Measurements from ENCODE around the gene CCDC102B. TPM values are rescaled to one million over a fixed set of nuclear protein-coding genes. Genes with fewer than 3 reads are reported as not detected.
A peak's percentile ranks its signal among the peaks of the same experiment; 100 is the strongest.

CCDC102B gene
- 2.2 and 2.4 TPM in 2 replicates for total RNA-seq (2014; rRNA removed)
- percentile 47 among the genes with signal in this experiment for Bru-seq, nascent RNA
- percentile 42 among the genes with signal in this experiment for BruChase-seq, experiment 1, labeled RNA remaining after a 6-hour chase
- percentile 58 among the genes with signal in this experiment for BruChase-seq, experiment 2, labeled RNA remaining after a 2-hour chase
- long read RNA-seq, partial matches to known transcripts = 1 of 10 reads
- long read RNA-seq, other reads (novel, unspliced or antisense) = 9 of 10 reads

DNA sequence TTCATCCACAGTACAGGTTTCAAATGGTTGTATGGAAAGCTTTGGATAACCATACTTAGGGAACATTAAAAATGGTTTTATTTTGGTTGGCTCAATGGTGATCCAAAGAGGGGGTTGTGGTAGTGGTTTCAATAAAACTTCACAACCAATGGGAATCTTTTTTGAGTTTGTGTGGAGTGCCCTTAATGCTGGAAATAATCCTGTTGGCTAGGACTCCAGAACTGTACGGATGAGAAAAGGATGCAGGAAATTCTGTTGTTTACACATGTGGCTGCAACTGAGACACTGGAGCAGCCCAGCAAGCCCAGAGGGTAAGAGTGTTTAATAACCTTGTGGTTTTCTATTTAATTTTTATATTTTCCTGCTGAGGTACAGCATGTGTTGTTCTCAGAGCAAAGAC lies at the start of gene CCDC102B:
CCDC102B (plus strand) TSS at position 210 of the 400 bp plus-strand sequence. CDS start 38,684 bp downstream, outside the sequence.
- H3K4me1 ChIP-seq (ENCODE audit: insufficient read depth, low read length) = peaks cover 19% of the 10 kb centered on the region
- H3K27me3 ChIP-seq (ENCODE audit: low read length) = no peaks in the 10 kb centered on the region
- DNase-seq = peak; percentile 52
- intact Hi-C loops (cut with micrococcal nuclease) = loop anchor here (2.0 kb wide), 1 partner anchor 43 kb away; no protein-coding TSS in a partner anchor
- H3K79me2 ChIP-seq (ENCODE audit: low read length) = no peaks in the 10 kb centered on the region
- no peak within 1 kb of the TSS; the same call in 1 of the 2 replicates for H2AFZ ChIP-seq (ENCODE audit: low read length)
- H3F3A ChIP-seq (ENCODE audit: low read length, unreplicated experiment) = no peaks in the 10 kb centered on the region
- H3K36me3 ChIP-seq (ENCODE audit: low read depth, low read length) = no peaks in the 10 kb centered on the region
- ChIA-PET CTCF (no interaction called here), POLR2A (ENCODE audit: unreplicated experiment) (no interaction called here)
- H3K9me2 ChIP-seq (replicated peaks; ENCODE audit: low read length) = no peaks in the 10 kb centered on the region
- peak within 1 kb of the TSS; percentile 90 for H3K27ac ChIP-seq (ENCODE audit: low read length)
- H3K4me3 ChIP-seq (ENCODE audit: low read length) = peak within 1 kb of the TSS; percentile 9; the same call in 1 of the 2 replicates
- no peaks in the 10 kb centered on the region for H3K9me3 ChIP-seq (ENCODE audit: low read length)
- no TSS peak for BruUV-seq (replicated peaks)
- H4K20me1 ChIP-seq (ENCODE audit: low read length) = no peaks in the 10 kb centered on the region
- TF ChIP-seq EZH2phosphoT487 (IDR thresholded peaks at IDR 0.05; ENCODE audit: borderline replicate concordance, low read length) (no peak), CTCF (conservative IDR thresholded peaks at IDR 0.05; ENCODE audit: low read depth, low read length) (no peak), EZH2 (IDR thresholded peaks at IDR 0.05; ENCODE audit: low read length, unreplicated experiment) (no peak)
- peak within 1 kb of the TSS; percentile 57 for H3K4me2 ChIP-seq (ENCODE audit: low read length)
- H3K9ac ChIP-seq (ENCODE audit: low read length) = peak within 1 kb of the TSS; percentile 74
- ATAC-seq = peak; percentile 95

- POLR2A ChIA-PET (ENCODE audit: unreplicated experiment) = no interaction called here
- Histone ChIP-seq H3K4me3 (ENCODE audit: low read length) (no peak overlapping the region), H3K27ac (ENCODE audit: low read length) (no peak overlapping the region), H3K4me1 (ENCODE audit: insufficient read depth, low read length) (no peaks in the 10 kb centered on the region), H3F3A (ENCODE audit: low read length, unreplicated experiment) (no peaks in the 10 kb centered on the region), H2AFZ (ENCODE audit: low read length) (no peak overlapping the region), H3K27me3 (ENCODE audit: low read length) (no peaks in the 10 kb centered on the region), H3K4me2 (ENCODE audit: low read length) (no peak overlapping the region), H3K9ac (ENCODE audit: low read length) (no peak overlapping the region), H3K9me2 (replicated peaks; ENCODE audit: low read length) (no peaks in the 10 kb centered on the region), H4K20me1 (ENCODE audit: low read length) (no peaks in the 10 kb centered on the region), H3K9me3 (ENCODE audit: low read length) (no peaks in the 10 kb centered on the region), H3K36me3 (ENCODE audit: low read depth, low read length) (no peaks in the 10 kb centered on the region), H3K79me2 (ENCODE audit: low read length) (no peaks in the 10 kb centered on the region)
- DNase-seq (no peak), ATAC-seq (no peak)
- intact Hi-C loops (cut with micrococcal nuclease) = no loop called here
- no TSS peak for BruUV-seq (replicated peaks)
- CTCF ChIA-PET = no interaction called here
- TF ChIP-seq CTCF (conservative IDR thresholded peaks at IDR 0.05; ENCODE audit: low read depth, low read length) (no peak), EZH2 (IDR thresholded peaks at IDR 0.05; ENCODE audit: low read length, unreplicated experiment) (no peak), EZH2phosphoT487 (IDR thresholded peaks at IDR 0.05; ENCODE audit: borderline replicate concordance, low read length) (no peak)
Measured at GRCh38 chr18:68757126-68757525, 40.8 kb upstream of the CCDC102B start.

- H4K20me1 ChIP-seq (ENCODE audit: low read length) = no peaks in the 10 kb centered on the region
- no peak overlapping the region for H3K4me2 ChIP-seq (ENCODE audit: low read length)
- DNase-seq = no peak
- intact Hi-C loops (cut with micrococcal nuclease) = no loop called here
- no peak overlapping the region for H3K27ac ChIP-seq (ENCODE audit: low read length)
- ChIA-PET CTCF (no interaction called here), POLR2A (ENCODE audit: unreplicated experiment) (no interaction called here)
- H3K79me2 ChIP-seq (ENCODE audit: low read length) = no peaks in the 10 kb centered on the region
- peaks cover 15% of the 10 kb centered on the region for H3K4me1 ChIP-seq (ENCODE audit: insufficient read depth, low read length)
- ATAC-seq = no peak
- no peaks in the 10 kb centered on the region for H3K27me3 ChIP-seq (ENCODE audit: low read length)
- H2AFZ ChIP-seq (ENCODE audit: low read length) = no peak overlapping the region
- TF ChIP-seq EZH2phosphoT487 (IDR thresholded peaks at IDR 0.05; ENCODE audit: borderline replicate concordance, low read length) (no peak), CTCF (conservative IDR thresholded peaks at IDR 0.05; ENCODE audit: low read depth, low read length) (no peak), EZH2 (IDR thresholded peaks at IDR 0.05; ENCODE audit: low read length, unreplicated experiment) (no peak)
- H3K4me3 ChIP-seq (ENCODE audit: low read length) = no peak overlapping the region
- BruUV-seq (replicated peaks) = no TSS peak
- no peaks in the 10 kb centered on the region for H3F3A ChIP-seq (ENCODE audit: low read length, unreplicated experiment)
- no peak overlapping the region for H3K9ac ChIP-seq (ENCODE audit: low read length)
- H3K9me3 ChIP-seq (ENCODE audit: low read length) = no peaks in the 10 kb centered on the region
- no peaks in the 10 kb centered on the region for H3K36me3 ChIP-seq (ENCODE audit: low read depth, low read length)
- no peaks in the 10 kb centered on the region for H3K9me2 ChIP-seq (replicated peaks; ENCODE audit: low read length)
Measured at GRCh38 chr18:68759308-68759707, 38.6 kb upstream of the CCDC102B start.
